IPS-20b (cell line): Measurements from ENCODE around the gene STAT6.

Experiments used
- H3K27ac ChIP-seq: one replicate; pipeline ENCODE4 v1.5.1; 2013; ENCODE audit warnings: low read length
- H3K27me3 ChIP-seq: 2 replicates; pipeline ENCODE4 v1.6.1; 2013; ENCODE audit warnings: mild to moderate bottlenecking, low read length, inconsistent platforms; ENCODE audit not compliant: insufficient read depth
- H3K36me3 ChIP-seq: 2 replicates; pipeline ENCODE4 v1.6.1; 2013; ENCODE audit warnings: low read depth, mild to moderate bottlenecking, inconsistent platforms, low read length, moderate library complexity; ENCODE audit not compliant: insufficient read depth
- H3K4me1 ChIP-seq: 2 replicates; pipeline ENCODE4 v1.6.1; 2013; ENCODE audit warnings: mild to moderate bottlenecking, control low read depth, inconsistent platforms, low read length, moderate library complexity; ENCODE audit not compliant: insufficient read depth
- H3K4me3 ChIP-seq: 2 replicates; pipeline ENCODE4 v1.5.1; 2013; ENCODE audit warnings: mild to moderate bottlenecking, low read length, inconsistent platforms
- H3K9ac ChIP-seq: 2 replicates; pipeline ENCODE4 v1.6.1; 2013; ENCODE audit warnings: low read depth, mild to moderate bottlenecking, inconsistent platforms, low read length, moderate library complexity
- H3K9me3 ChIP-seq: 2 replicates; pipeline ENCODE4 v1.6.1; 2013; ENCODE audit warnings: mild to moderate bottlenecking, low read depth, low read length, inconsistent platforms; ENCODE audit not compliant: insufficient read depth

STAT6 gene

GRCh38 chr12:57153415-57153997, 42.3 kb upstream of the STAT6 start:
- Histone ChIP-seq H3K4me1 (no peaks in the 10 kb centered on the region), H3K4me3 (no peak overlapping the region), H3K36me3 (peaks cover 81% of the 10 kb centered on the region)

GRCh38 chr12:57152639-57153038, 41.5 kb upstream of the STAT6 start:
- no peak overlapping the region for H3K9ac ChIP-seq

More at GRCh38 chr12:57153415-57153997, 42.3 kb upstream of the STAT6 start:
- Histone ChIP-seq H3K9ac (no peak overlapping the region), H3K27me3 (no peaks in the 10 kb centered on the region), H3K9me3 (no peaks in the 10 kb centered on the region), H3K27ac (no peak overlapping the region)

GRCh38 chr12:57151741-57152630, 40.8 kb upstream of the STAT6 start:
- no peak overlapping the region for H3K27ac ChIP-seq
- no peak overlapping the region for H3K4me3 ChIP-seq
- peaks cover 3% of the 10 kb centered on the region; the same call in 1 of the 2 replicates for H3K4me1 ChIP-seq
- peaks cover 81% of the 10 kb centered on the region for H3K36me3 ChIP-seq
- H3K9ac ChIP-seq, result no peak overlapping the region
- H3K9me3 ChIP-seq, result no peaks in the 10 kb centered on the region
- H3K27me3 ChIP-seq, result no peaks in the 10 kb centered on the region

More at GRCh38 chr12:57152639-57153038, 41.5 kb upstream of the STAT6 start:
- Histone ChIP-seq H3K4me1 (no peaks in the 10 kb centered on the region), H3K27me3 (no peaks in the 10 kb centered on the region), H3K9me3 (no peaks in the 10 kb centered on the region), H3K27ac (no peak overlapping the region), H3K36me3 (peaks cover 81% of the 10 kb centered on the region), H3K4me3 (no peak overlapping the region)

GRCh38 chr12:57150400-57151000, 39.3 kb upstream of the STAT6 start:
- Histone ChIP-seq H3K36me3 (peaks cover 81% of the 10 kb centered on the region), H3K27ac (no peak overlapping the region), H3K4me1 (peaks cover 3% of the 10 kb centered on the region; the same call in 1 of the 2 replicates)

GRCh38 chr12:57149245-57149900, 38.2 kb upstream of the STAT6 start:
- Histone ChIP-seq H3K4me3 (no peak overlapping the region), H3K9ac (no peak overlapping the region), H3K27ac (no peak overlapping the region), H3K4me1 (peaks cover 3% of the 10 kb centered on the region; the same call in 1 of the 2 replicates), H3K9me3 (no peaks in the 10 kb centered on the region), H3K27me3 (no peaks in the 10 kb centered on the region), H3K36me3 (peaks cover 81% of the 10 kb centered on the region)

More at GRCh38 chr12:57150400-57151000, 39.3 kb upstream of the STAT6 start:
- Histone ChIP-seq H3K9me3 (no peaks in the 10 kb centered on the region), H3K4me3 (no peak overlapping the region), H3K9ac (no peak overlapping the region), H3K27me3 (no peaks in the 10 kb centered on the region)

GRCh38 chr12:57148469-57149244, 37.5 kb upstream of the STAT6 start:
- Histone ChIP-seq H3K36me3 (peaks cover 81% of the 10 kb centered on the region), H3K4me3 (no peak overlapping the region), H3K9ac (no peak overlapping the region), H3K9me3 (no peaks in the 10 kb centered on the region), H3K4me1 (peaks cover 3% of the 10 kb centered on the region; the same call in 1 of the 2 replicates), H3K27ac (no peak overlapping the region), H3K27me3 (no peaks in the 10 kb centered on the region)

- Histone ChIP-seq H3K36me3 (peaks cover 91% of the 10 kb centered on the region), H3K9me3 (no peaks in the 10 kb centered on the region), H3K4me3 (no peak within 1 kb of the TSS), H3K27ac (no peak within 1 kb of the TSS), H3K4me1 (peaks cover 3% of the 10 kb centered on the region; the same call in 1 of the 2 replicates), H3K27me3 (no peaks in the 10 kb centered on the region), H3K9ac (no peak within 1 kb of the TSS)
Measured at GRCh38 chr12:57146961-57147944, 36.1 kb upstream of the STAT6 start, which contains the start of gene LRP1-AS. LRP1-AS (minus strand) TSS chr12:57147619.

- H3K4me3 ChIP-seq, result no peak overlapping the region
- H3K9ac ChIP-seq, result no peak overlapping the region
- no peak overlapping the region for H3K27ac ChIP-seq
- peaks cover 3% of the 10 kb centered on the region; the same call in 1 of the 2 replicates for H3K4me1 ChIP-seq
- peaks cover 97% of the 10 kb centered on the region for H3K36me3 ChIP-seq
- no peaks in the 10 kb centered on the region for H3K27me3 ChIP-seq
- H3K9me3 ChIP-seq, result no peaks in the 10 kb centered on the region
Measured at GRCh38 chr12:57146092-57146491, 34.9 kb upstream of the STAT6 start.

GRCh38 chr12:57145460-57146059, 34.4 kb upstream of the STAT6 start:
- Histone ChIP-seq H3K4me3 (no peak overlapping the region), H3K9me3 (no peaks in the 10 kb centered on the region), H3K36me3 (peaks cover 97% of the 10 kb centered on the region)

GRCh38 chr12:57143454-57143853, 32.3 kb upstream of the STAT6 start:
- Histone ChIP-seq H3K36me3 (peaks cover 100% of the 10 kb centered on the region), H3K27me3 (no peaks in the 10 kb centered on the region), H3K4me3 (no peak overlapping the region), H3K9ac (no peak overlapping the region), H3K27ac (no peak overlapping the region), H3K9me3 (no peaks in the 10 kb centered on the region), H3K4me1 (peaks cover 3% of the 10 kb centered on the region; the same call in 1 of the 2 replicates)

More at GRCh38 chr12:57145460-57146059, 34.4 kb upstream of the STAT6 start:
- Histone ChIP-seq H3K27me3 (no peaks in the 10 kb centered on the region), H3K9ac (no peak overlapping the region), H3K27ac (no peak overlapping the region), H3K4me1 (peaks cover 3% of the 10 kb centered on the region; the same call in 1 of the 2 replicates)
